CD14-positive monocyte (primary cell): ENCODE data around the gene DMBT1. TPM values are rescaled to one million over a fixed set of nuclear protein-coding genes. Genes with fewer than 3 reads are reported as not detected.

Experiments used
- DNase-seq, 3 donors: peaks; one replicate each; pipeline ENCODE4 v3.0.0-alpha.2; 2011 to 2022
- H2AFZ ChIP-seq: 2 replicates; pipeline ENCODE4 v1.6.0; 2012; ENCODE audit warnings: mild to moderate bottlenecking, low read depth, low read length, inconsistent platforms; ENCODE audit not compliant: insufficient read depth, poor library complexity, severe bottlenecking
- H3K27ac ChIP-seq, 2 donors: 1 replicate in 1 of 2; 2 replicates in 1 of 2; pipeline ENCODE4 v1.5.1; 2012 to 2013; ENCODE audit warnings: low read length in 2 of 2, control low read depth in 1 of 2, inconsistent platforms in 1 of 2, low read depth in 1 of 2, mild to moderate bottlenecking in 1 of 2
- H3K27me3 ChIP-seq, 2 donors: one replicate each; pipeline versions ENCODE4 v1.6.0 to v1.6.1; 2011 to 2013; ENCODE audit warnings: low read length in 2 of 2; ENCODE audit not compliant: control insufficient read depth in 2 of 2, insufficient read depth in 2 of 2
- H3K36me3 ChIP-seq, 2 donors: replicated peaks in 1 of 2; 1 replicate in 1 of 2; 2 replicates in 1 of 2; pipeline versions ENCODE4 v1.5.1 to v1.6.1; 2012 to 2013; ENCODE audit warnings: low read length in 2 of 2, control low read depth in 1 of 2, inconsistent platforms in 1 of 2, mild to moderate bottlenecking in 1 of 2; ENCODE audit not compliant: insufficient read depth in 2 of 2, control insufficient read depth in 1 of 2
- H3K4me1 ChIP-seq, 2 donors: 1 replicate in 1 of 2; 2 replicates in 1 of 2; pipeline versions ENCODE4 v1.5.1 to v1.6.1; 2012 to 2013; ENCODE audit warnings: low read length in 2 of 2, control low read depth in 1 of 2, inconsistent platforms in 1 of 2, mild to moderate bottlenecking in 1 of 2, moderate library complexity in 1 of 2; ENCODE audit not compliant: insufficient read depth in 2 of 2, control insufficient read depth in 1 of 2
- H3K4me2 ChIP-seq: replicated peaks from 2 replicates; pipeline ENCODE3; 2012; ENCODE audit warnings: low read length, moderate library complexity, mild to moderate bottlenecking; ENCODE audit not compliant: poor library complexity, severe bottlenecking; ENCODE audit errors: extremely low read depth
- H3K4me3 ChIP-seq, 3 experiments: fragments of 200-600 bp in 1 of 3; sonication (generic) in 1 of 3; replicated peaks in 1 of 3; 1 replicate in 2 of 3; 2 replicates in 1 of 3; pipeline ENCODE4 v1.5.1; 2011 to 2013; ENCODE audit warnings: low read length in 3 of 3, mild to moderate bottlenecking in 3 of 3, control low read depth in 2 of 3, low read depth in 2 of 3, inconsistent platforms in 1 of 3, moderate library complexity in 1 of 3
- H3K79me2 ChIP-seq: 2 replicates; pipeline ENCODE4 v1.6.0; 2012; ENCODE audit warnings: mild to moderate bottlenecking, control low read depth, inconsistent platforms, low read length, moderate library complexity; ENCODE audit not compliant: insufficient read depth
- H3K9ac ChIP-seq: 2 replicates; pipeline ENCODE4 v1.6.0; 2017; ENCODE audit warnings: low read length, mild to moderate bottlenecking; ENCODE audit not compliant: insufficient read depth, poor library complexity, severe bottlenecking
- H3K9me3 ChIP-seq, 2 donors: replicated peaks in 1 of 2; 1 replicate in 1 of 2; 2 replicates in 1 of 2; pipeline versions ENCODE4 v1.5.1 to v1.6.1; 2012 to 2013; ENCODE audit warnings: low read length in 2 of 2, control low read depth in 1 of 2; ENCODE audit not compliant: control insufficient read depth in 1 of 2, insufficient read depth in 1 of 2
- H4K20me1 ChIP-seq: 2 replicates; pipeline ENCODE4 v1.6.0; 2012; ENCODE audit warnings: mild to moderate bottlenecking, low read length, control low read depth, moderate library complexity; ENCODE audit not compliant: insufficient read depth
- H3K27ac Mint-ChIP-seq, 7 donors: one replicate each; pipeline ENCODE4 v1.8.0; 2020; ENCODE audit warnings: mild to moderate bottlenecking in 7 of 7, mixed read lengths in 7 of 7, moderate library complexity in 6 of 7, inconsistent platforms in 2 of 7
- H3K27me3 Mint-ChIP-seq, 3 donors: one replicate each; pipeline ENCODE4 v1.8.0; 2021 to 2022; ENCODE audit warnings: low read depth in 3 of 3, mild to moderate bottlenecking in 3 of 3, mixed read lengths in 3 of 3, moderate library complexity in 3 of 3, inconsistent platforms in 1 of 3
- H3K36me3 Mint-ChIP-seq, 2 donors: one replicate each; pipeline ENCODE4 v1.8.0; 2020; ENCODE audit warnings: mixed read lengths in 2 of 2, inconsistent platforms in 1 of 2, mild to moderate bottlenecking in 1 of 2
- H3K4me1 Mint-ChIP-seq: one replicate; pipeline ENCODE4 v1.8.0; 2020; ENCODE audit warnings: mild to moderate bottlenecking, mixed read lengths
- H3K4me3 Mint-ChIP-seq, 2 donors: one replicate each; pipeline ENCODE4 v1.8.0; 2020; ENCODE audit warnings: mild to moderate bottlenecking in 2 of 2, mixed read lengths in 2 of 2, moderate library complexity in 1 of 2
- H3K9me3 Mint-ChIP-seq, 7 donors: one replicate each; pipeline ENCODE4 v1.8.0; 2020 to 2022; ENCODE audit warnings: mixed read lengths in 7 of 7, mild to moderate bottlenecking in 6 of 7, moderate library complexity in 6 of 7, inconsistent platforms in 2 of 7
- WGBS: methylation state at CpG from one replicate; pipeline ENCODE4 v1.1.5; 2013; ENCODE audit warnings: missing lambda C conversion rate; ENCODE audit not compliant: insufficient coverage; 5-methylcytosine and 5-hydroxymethylcytosine counted together
- intact Hi-C, 2 donors: fragments of 100-400 bp; cut with micrococcal nuclease; formaldehyde crosslinking; loops; one replicate each; pipeline versions ENCODE4 v1.15.0 to v1.15.1; 2023
- polyA plus RNA-seq, 3 donors: library from polyadenylated mRNA; depleted of rRNA in 1 of 3; unstranded in 2 of 3; stranded (reverse) in 1 of 3; fragments of 300-500 nt in 2 of 3; fragments of >200 nt in 1 of 3; fragmentation: Illumina TruSeq in 2 of 3; gene quantifications; 1 replicate in 2 of 3; 2 replicates in 1 of 3; pipeline ENCODE4 v1.2.3, GENCODE V29; 2012 to 2021
- TF ChIP-seq, protein P1 (sequence below): fragments of 200-600 bp; IDR thresholded peaks from one replicate; pipeline ENCODE4 v1.8.0; 2022; ENCODE audit warnings: antibody characterized with exemption, mild to moderate bottlenecking

DMBT1 gene
- polyA plus RNA-seq, 3 donors, result not detected

DNA sequence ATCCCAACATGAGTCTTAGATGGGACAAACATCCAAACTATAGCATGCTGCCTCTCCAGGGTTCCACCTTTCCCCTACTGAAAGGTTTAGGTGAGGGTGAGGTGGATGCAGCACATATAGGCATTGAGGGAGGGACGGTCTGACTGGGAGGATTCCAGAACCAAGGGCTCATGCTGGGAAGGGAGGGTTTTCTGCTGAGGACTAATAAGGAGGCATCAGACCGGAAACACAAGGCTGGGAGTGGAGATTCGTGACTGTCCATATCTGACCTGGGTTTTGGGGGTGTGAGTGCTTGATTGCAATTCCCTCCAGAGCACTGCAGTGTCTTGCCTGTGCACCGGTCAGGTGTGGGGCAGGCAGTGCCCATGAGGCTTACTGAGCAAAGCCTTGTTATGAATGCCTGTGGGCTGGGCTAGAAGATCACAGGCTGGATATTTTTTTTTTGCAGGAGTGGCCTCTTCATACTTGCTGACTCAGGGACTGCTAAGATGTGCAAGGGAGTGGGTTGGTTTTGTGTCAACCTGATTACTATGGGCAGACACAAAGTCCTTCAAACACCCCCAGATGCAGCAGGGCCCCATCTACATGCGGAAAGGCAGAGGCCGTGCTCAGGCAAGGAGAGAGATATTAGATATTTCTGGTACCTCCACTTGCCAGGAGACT, 26.7 kb downstream of the DMBT1 start:
- no peaks in the 10 kb centered on the region for H3K36me3 Mint-ChIP-seq
- H3K9me3 Mint-ChIP-seq, result peaks cover 0 to 21% (median 2%) of the 10 kb centered on the region in 7 donors
- Histone ChIP-seq H3K9me3 (no peaks in the 10 kb centered on the region), H3K4me3 (no peak overlapping the region), H3K27me3 (no peaks in the 10 kb centered on the region), H2AFZ (no peak overlapping the region), H3K79me2 (no peaks in the 10 kb centered on the region), H4K20me1 (no peaks in the 10 kb centered on the region), H3K4me1 (no peaks in the 10 kb centered on the region), H3K9ac (no peak overlapping the region), H3K27ac (no peak overlapping the region), H3K4me2 (no peak overlapping the region), H3K36me3 (no peaks in the 10 kb centered on the region)
- TF ChIP-seq, protein P1, sequence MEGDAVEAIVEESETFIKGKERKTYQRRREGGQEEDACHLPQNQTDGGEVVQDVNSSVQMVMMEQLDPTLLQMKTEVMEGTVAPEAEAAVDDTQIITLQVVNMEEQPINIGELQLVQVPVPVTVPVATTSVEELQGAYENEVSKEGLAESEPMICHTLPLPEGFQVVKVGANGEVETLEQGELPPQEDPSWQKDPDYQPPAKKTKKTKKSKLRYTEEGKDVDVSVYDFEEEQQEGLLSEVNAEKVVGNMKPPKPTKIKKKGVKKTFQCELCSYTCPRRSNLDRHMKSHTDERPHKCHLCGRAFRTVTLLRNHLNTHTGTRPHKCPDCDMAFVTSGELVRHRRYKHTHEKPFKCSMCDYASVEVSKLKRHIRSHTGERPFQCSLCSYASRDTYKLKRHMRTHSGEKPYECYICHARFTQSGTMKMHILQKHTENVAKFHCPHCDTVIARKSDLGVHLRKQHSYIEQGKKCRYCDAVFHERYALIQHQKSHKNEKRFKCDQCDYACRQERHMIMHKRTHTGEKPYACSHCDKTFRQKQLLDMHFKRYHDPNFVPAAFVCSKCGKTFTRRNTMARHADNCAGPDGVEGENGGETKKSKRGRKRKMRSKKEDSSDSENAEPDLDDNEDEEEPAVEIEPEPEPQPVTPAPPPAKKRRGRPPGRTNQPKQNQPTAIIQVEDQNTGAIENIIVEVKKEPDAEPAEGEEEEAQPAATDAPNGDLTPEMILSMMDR, result no peak
- no peaks in the 10 kb centered on the region for H3K4me1 Mint-ChIP-seq
- WGBS, result 71% methylated on average over 4 of the region's 6 CpGs
- no peak for DNase-seq
- intact Hi-C loops, result no loop called here
- H3K27me3 Mint-ChIP-seq, result peaks cover 0 to 8% (median 4%) of the 10 kb centered on the region in 3 donors
- no peak overlapping the region for H3K27ac Mint-ChIP-seq
- no peak overlapping the region for H3K4me3 Mint-ChIP-seq

DNA sequence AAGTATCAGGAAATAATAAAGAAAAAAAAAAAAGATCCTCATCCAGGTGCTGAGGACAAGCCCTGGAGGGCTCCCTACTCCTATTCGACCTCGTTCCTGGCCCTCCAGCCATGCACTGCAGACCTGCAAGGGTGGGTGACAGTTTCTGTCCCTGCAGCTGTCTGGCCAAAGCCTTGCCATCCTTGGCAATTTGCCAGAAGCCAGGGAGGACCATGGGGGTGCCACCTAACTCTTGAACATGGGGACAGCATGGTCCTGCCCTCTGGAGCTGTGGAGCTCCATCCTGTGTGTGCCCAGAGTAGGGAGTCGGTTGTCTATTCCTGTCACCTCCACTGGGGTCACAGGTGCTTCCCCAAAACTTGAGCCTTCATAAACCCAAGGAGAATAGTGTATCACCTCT, 27.8 kb downstream of the DMBT1 start:
- Mint-ChIP-seq H3K36me3 (no peaks in the 10 kb centered on the region), H3K4me3 (no peak overlapping the region), H3K4me1 (no peaks in the 10 kb centered on the region), H3K9me3 (peaks cover 0 to 21% (median 2%) of the 10 kb centered on the region in 7 donors), H3K27ac (no peak overlapping the region), H3K27me3 (peaks cover 0 to 9% (median 4%) of the 10 kb centered on the region in 3 donors)
- H3K27ac ChIP-seq, result no peak overlapping the region
- intact Hi-C loops, result no loop called here
- H3K9ac ChIP-seq, result no peak overlapping the region
- no peaks in the 10 kb centered on the region for H3K27me3 ChIP-seq
- TF ChIP-seq, protein P1, result no peak
- no peak overlapping the region for H2AFZ ChIP-seq
- H3K4me2 ChIP-seq, result no peak overlapping the region
- H3K36me3 ChIP-seq, result no peaks in the 10 kb centered on the region
- DNase-seq, result no peak
- no peak overlapping the region for H3K4me3 ChIP-seq
- H3K9me3 ChIP-seq, result no peaks in the 10 kb centered on the region
- 79% methylated on average over 2 of the region's 3 CpGs for WGBS
- H3K79me2 ChIP-seq, result no peaks in the 10 kb centered on the region
- H4K20me1 ChIP-seq, result no peaks in the 10 kb centered on the region
- H3K4me1 ChIP-seq, result no peaks in the 10 kb centered on the region
